Neural cell (in vitro differentiated cells): ENCODE results near the gene SCAF4. TPM values are rescaled to one million over a fixed set of nuclear protein-coding genes. Genes with fewer than 3 reads are reported as not detected.
A peak's percentile ranks its signal among the peaks of the same experiment; 100 is the strongest.

Experiments used
- H2AFZ ChIP-seq: fragments of 200-600, 300-800 bp; sonication (generic), shearing (Covaris generic); 2 replicates; pipeline ENCODE4 v1.6.0; 2014; ENCODE audit warnings: low read depth, mild to moderate bottlenecking, antibody characterized with exemption, low read length, moderate library complexity
- H3F3A ChIP-seq: fragments of 200-600 bp; shearing (Covaris generic); 2 replicates; pipeline ENCODE4 v1.6.1; 2016; ENCODE audit warnings: mild to moderate bottlenecking, moderate library complexity, mixed read lengths, antibody characterized with exemption, low read length; ENCODE audit not compliant: insufficient read depth, poor library complexity, severe bottlenecking
- H3K27ac ChIP-seq: fragments of 200-600, 300-800 bp; sonication (generic), shearing (Covaris generic); 2 replicates; pipeline ENCODE4 v1.5.1; 2014; ENCODE audit warnings: mild to moderate bottlenecking, low read length, moderate library complexity
- H3K27me3 ChIP-seq: fragments of 300-800, 200-600 bp; sonication (generic), shearing (Covaris generic); 2 replicates; pipeline ENCODE4 v1.6.0; 2014; ENCODE audit warnings: mild to moderate bottlenecking, low read depth, low read length, moderate library complexity; ENCODE audit not compliant: insufficient read depth
- H3K36me3 ChIP-seq: fragments of 300-800, 200-600 bp; sonication (generic), shearing (Covaris generic); 2 replicates; pipeline ENCODE4 v1.5.1; 2014; ENCODE audit warnings: mild to moderate bottlenecking, antibody characterized with exemption, low read length, moderate library complexity; ENCODE audit not compliant: insufficient read depth
- H3K4me2 ChIP-seq: fragments of 300-800, 200-600 bp; sonication (generic), shearing (Covaris generic); 2 replicates; pipeline ENCODE4 v1.6.0; 2014; ENCODE audit warnings: mild to moderate bottlenecking, low read length
- H3K4me3 ChIP-seq: fragments of 300-800, 200-600 bp; sonication (generic), shearing (Covaris generic); 2 replicates; pipeline ENCODE4 v1.5.1; 2014; ENCODE audit warnings: mild to moderate bottlenecking, low read length, moderate library complexity
- H3K79me2 ChIP-seq: fragments of 200-600 bp; shearing (Covaris generic); replicated peaks from 2 replicates; pipeline ENCODE4 v1.6.0; 2014; ENCODE audit warnings: mild to moderate bottlenecking, low read length, moderate library complexity; ENCODE audit not compliant: insufficient read depth
- H3K9ac ChIP-seq: fragments of 300-800, 200-600 bp; sonication (generic), shearing (Covaris generic); 2 replicates; pipeline ENCODE4 v1.6.1; 2016; ENCODE audit warnings: mild to moderate bottlenecking, low read length, mixed read lengths
- H3K9me2 ChIP-seq: fragments of 200-600 bp; shearing (Covaris generic); 2 replicates; pipeline ENCODE4 v1.6.1; 2016; ENCODE audit warnings: mild to moderate bottlenecking, low read length, mixed read lengths; ENCODE audit not compliant: insufficient read depth
- H3K9me3 ChIP-seq: fragments of 200-600, 300-800 bp; sonication (generic), shearing (Covaris generic); 2 replicates; pipeline ENCODE4 v1.6.1; 2016; ENCODE audit warnings: mild to moderate bottlenecking, mixed run types, low read length, moderate library complexity, mixed read lengths
- H4K20me1 ChIP-seq: fragments of 200-600 bp; shearing (Covaris generic); 2 replicates; pipeline ENCODE4 v1.6.1; 2016; ENCODE audit warnings: mild to moderate bottlenecking, mixed run types; ENCODE audit not compliant: insufficient read depth
- CTCF ChIP-seq: fragments of 450-650 bp; IDR thresholded peaks from 2 replicates; pipeline ENCODE4 v1.5.1; 2014; ENCODE audit warnings: antibody characterized with exemption, mild to moderate bottlenecking, moderate library complexity; ENCODE audit not compliant: poor library complexity, severe bottlenecking
- EP300 ChIP-seq: fragments of 450-650 bp; conservative IDR thresholded peaks from 2 replicates; pipeline ENCODE4 v1.6.1; 2014; ENCODE audit warnings: antibody characterized with exemption, mild to moderate bottlenecking, moderate library complexity; ENCODE audit not compliant: poor library complexity, severe bottlenecking
- EZH2 ChIP-seq: fragments of 200-600, 300-800 bp; shearing (Covaris generic), sonication (generic); IDR thresholded peaks from 2 replicates; pipeline ENCODE4 v1.6.1; 2014; ENCODE audit warnings: antibody characterized with exemption, low read length, borderline replicate concordance, mild to moderate bottlenecking; ENCODE audit not compliant: insufficient read depth, poor library complexity, severe bottlenecking
- MXI1 ChIP-seq: fragments of 450-650 bp; conservative IDR thresholded peaks from 2 replicates; pipeline ENCODE4 v1.6.1; 2014; ENCODE audit warnings: antibody characterized with exemption, mild to moderate bottlenecking; ENCODE audit not compliant: poor library complexity, severe bottlenecking
- POLR2AphosphoS5 ChIP-seq: IDR thresholded peaks from 2 replicates; pipeline ENCODE4 v1.6.1; 2012
- RAD21 ChIP-seq: fragments of 450-650 bp; conservative IDR thresholded peaks from 2 replicates; pipeline ENCODE4 v1.6.1; 2014; ENCODE audit warnings: antibody characterized with exemption, mild to moderate bottlenecking, moderate library complexity
- SMC3 ChIP-seq: fragments of 450-650 bp; conservative IDR thresholded peaks from 2 replicates; pipeline ENCODE4 v1.6.1; 2014; ENCODE audit warnings: antibody characterized with exemption, mild to moderate bottlenecking, moderate library complexity; ENCODE audit not compliant: poor library complexity
- TAF1 ChIP-seq: IDR thresholded peaks from 2 replicates; pipeline ENCODE4 v1.6.1; 2012; ENCODE audit warnings: low read depth
- polyA minus RNA-seq: library from RNA; depleted of rRNA, polyadenylated mRNA; stranded (reverse); fragments of >200 nt; gene quantifications from 2 replicates; pipeline ENCODE4 v1.2.3, GENCODE V29; 2014
- polyA plus RNA-seq: library from polyadenylated mRNA; depleted of rRNA; stranded (reverse); fragments of >200 nt; gene quantifications from 2 replicates; pipeline ENCODE4 v1.2.3, GENCODE V29; 2014
- TF ChIP-seq, protein P1 (sequence below): IDR thresholded peaks from 2 replicates; pipeline ENCODE4 v1.6.1; 2012; ENCODE audit warnings: borderline replicate concordance

SCAF4 gene
- polyA plus RNA-seq (5.2 and 5.4 TPM in 2 replicates), polyA minus RNA-seq (12.9 and 20.1 TPM in 2 replicates)

DNA sequence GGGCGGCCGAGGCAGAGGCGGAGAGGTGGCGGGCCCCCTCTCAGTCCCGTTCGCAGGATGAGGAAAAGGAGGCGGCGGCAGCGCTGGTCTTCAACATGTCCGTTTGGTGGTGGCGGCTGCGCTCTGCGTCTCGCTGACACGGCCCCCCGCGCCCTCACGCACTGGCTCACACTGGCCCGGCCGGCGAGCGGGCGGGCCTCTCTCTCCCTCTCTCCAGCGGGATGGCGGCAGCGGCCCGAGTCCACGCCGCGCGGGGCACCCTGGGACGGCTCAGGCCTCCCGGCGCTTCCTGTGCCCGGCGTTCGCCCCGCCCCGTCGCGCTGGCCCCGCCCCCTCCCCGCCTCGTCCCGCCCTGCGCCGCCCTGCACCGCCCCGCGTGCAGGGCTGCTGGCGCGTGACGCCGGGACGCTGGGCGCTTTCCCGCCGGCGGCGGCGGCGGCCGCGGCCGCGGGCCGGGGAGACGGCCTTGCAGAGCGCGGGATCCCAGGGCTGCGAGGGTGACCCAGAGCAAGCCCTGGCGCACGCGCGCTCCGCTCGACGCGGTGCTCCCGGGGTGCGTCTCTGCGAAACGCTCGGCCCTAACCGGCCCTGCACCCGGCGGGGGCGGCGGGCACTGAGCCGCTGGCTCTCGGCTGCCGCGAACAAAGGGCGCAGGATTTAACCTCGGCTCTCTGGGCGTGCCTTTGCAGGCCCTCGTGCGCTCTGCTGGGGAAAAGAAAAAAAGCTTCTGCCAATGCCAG lies at the start of gene SCAF4:
Gene SCAF4 (minus strand): TSS at position 262 of the 740 bp plus-strand sequence. CDS start 426 bp downstream, outside the sequence.
- H2AFZ ChIP-seq, result peak within 1 kb of the TSS; percentile 94
- no peaks in the 10 kb centered on the region for H3K27me3 ChIP-seq
- no peaks in the 10 kb centered on the region for H4K20me1 ChIP-seq
- peak within 1 kb of the TSS; percentile 69 for H3K4me2 ChIP-seq
- H3K9me2 ChIP-seq, result no peaks in the 10 kb centered on the region
- H3K4me3 ChIP-seq, result peak within 1 kb of the TSS; percentile 88
- no peaks in the 10 kb centered on the region for H3F3A ChIP-seq
- H3K36me3 ChIP-seq, result no peaks in the 10 kb centered on the region
- TF ChIP-seq SMC3 (peak; percentile 44), EZH2 (no peak), MXI1 (peak; percentile 87), RAD21 (no peak), CTCF (no peak), TAF1 (peak; percentile 55), EP300 (peak; percentile 34), POLR2AphosphoS5 (peak; percentile 87)
- peaks cover 40% of the 10 kb centered on the region for H3K79me2 ChIP-seq
- H3K9me3 ChIP-seq, result no peaks in the 10 kb centered on the region
- H3K9ac ChIP-seq, result peak within 1 kb of the TSS; percentile 91
- peak within 1 kb of the TSS; percentile 91 for H3K27ac ChIP-seq

- Histone ChIP-seq H3K4me3 (no peak overlapping the region), H3K9me2 (no peaks in the 10 kb centered on the region), H3K9me3 (no peaks in the 10 kb centered on the region), H2AFZ (no peak overlapping the region), H3K36me3 (no peaks in the 10 kb centered on the region), H3K9ac (no peak overlapping the region), H3K27ac (no peak overlapping the region), H3K27me3 (no peaks in the 10 kb centered on the region), H3K4me2 (no peak overlapping the region), H4K20me1 (no peaks in the 10 kb centered on the region), H3F3A (no peaks in the 10 kb centered on the region), H3K79me2 (no peaks in the 10 kb centered on the region)
- TF ChIP-seq MXI1 (no peak), TAF1 (no peak), POLR2AphosphoS5 (no peak), EZH2 (no peak), RAD21 (peak; percentile 72), CTCF (peak; percentile 66), EP300 (no peak), SMC3 (peak; percentile 71)
- TF ChIP-seq, protein P1, sequence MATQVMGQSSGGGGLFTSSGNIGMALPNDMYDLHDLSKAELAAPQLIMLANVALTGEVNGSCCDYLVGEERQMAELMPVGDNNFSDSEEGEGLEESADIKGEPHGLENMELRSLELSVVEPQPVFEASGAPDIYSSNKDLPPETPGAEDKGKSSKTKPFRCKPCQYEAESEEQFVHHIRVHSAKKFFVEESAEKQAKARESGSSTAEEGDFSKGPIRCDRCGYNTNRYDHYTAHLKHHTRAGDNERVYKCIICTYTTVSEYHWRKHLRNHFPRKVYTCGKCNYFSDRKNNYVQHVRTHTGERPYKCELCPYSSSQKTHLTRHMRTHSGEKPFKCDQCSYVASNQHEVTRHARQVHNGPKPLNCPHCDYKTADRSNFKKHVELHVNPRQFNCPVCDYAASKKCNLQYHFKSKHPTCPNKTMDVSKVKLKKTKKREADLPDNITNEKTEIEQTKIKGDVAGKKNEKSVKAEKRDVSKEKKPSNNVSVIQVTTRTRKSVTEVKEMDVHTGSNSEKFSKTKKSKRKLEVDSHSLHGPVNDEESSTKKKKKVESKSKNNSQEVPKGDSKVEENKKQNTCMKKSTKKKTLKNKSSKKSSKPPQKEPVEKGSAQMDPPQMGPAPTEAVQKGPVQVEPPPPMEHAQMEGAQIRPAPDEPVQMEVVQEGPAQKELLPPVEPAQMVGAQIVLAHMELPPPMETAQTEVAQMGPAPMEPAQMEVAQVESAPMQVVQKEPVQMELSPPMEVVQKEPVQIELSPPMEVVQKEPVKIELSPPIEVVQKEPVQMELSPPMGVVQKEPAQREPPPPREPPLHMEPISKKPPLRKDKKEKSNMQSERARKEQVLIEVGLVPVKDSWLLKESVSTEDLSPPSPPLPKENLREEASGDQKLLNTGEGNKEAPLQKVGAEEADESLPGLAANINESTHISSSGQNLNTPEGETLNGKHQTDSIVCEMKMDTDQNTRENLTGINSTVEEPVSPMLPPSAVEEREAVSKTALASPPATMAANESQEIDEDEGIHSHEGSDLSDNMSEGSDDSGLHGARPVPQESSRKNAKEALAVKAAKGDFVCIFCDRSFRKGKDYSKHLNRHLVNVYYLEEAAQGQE, result no peak
These were observed 49.0 kb upstream of the SCAF4 start for GRCh38 chr21:31780944-31781343.
